Fibroblast of the aortic adventitia (primary cell): ENCODE data around the gene SAMD4B. TPM values are rescaled to one million over a fixed set of nuclear protein-coding genes. Genes with fewer than 3 reads are reported as not detected.

Experiments
- DNase-seq: peaks from one replicate; pipeline ENCODE4 v3.0.0-alpha.2; 2010; ENCODE audit warnings: low read depth
- H3K4me3 ChIP-seq: 2 replicates; pipeline ENCODE4 v1.5.1; 2011; ENCODE audit warnings: low read depth, mild to moderate bottlenecking, control low read depth, low read length, moderate library complexity
- CTCF ChIP-seq: IDR thresholded peaks from 2 replicates; pipeline ENCODE4 v1.5.1; 2011; ENCODE audit warnings: mild to moderate bottlenecking, low read length, control low read depth, inconsistent platforms; ENCODE audit not compliant: insufficient read depth
- total RNA-seq: library from RNA; depleted of rRNA; stranded (reverse); fragments of >200 nt; gene quantifications from 2 replicates; pipeline ENCODE4 v1.2.3, GENCODE V29; 2012; ENCODE audit warnings: low replicate concordance

The SAMD4B gene
- total RNA-seq, 1 donor, result 84.9 TPM

- H3K4me3 ChIP-seq, result no peak overlapping the region
- no peak for TF ChIP-seq CTCF
- DNase-seq, result no peak
Observed at GRCh38 chr19:39299832-39300231, 42.4 kb upstream of the SAMD4B start.

GRCh38 chr19:39301021-39301420, 41.2 kb upstream of the SAMD4B start:
- H3K4me3 ChIP-seq, result no peak overlapping the region
- TF ChIP-seq CTCF, result no peak
- DNase-seq, result no peak

GRCh38 chr19:39301562-39301961, 40.7 kb upstream of the SAMD4B start:
- DNase-seq, result no peak
- TF ChIP-seq CTCF, result no peak
- H3K4me3 ChIP-seq, result no peak overlapping the region

- DNase-seq, result no peak
- no peak overlapping the region for H3K4me3 ChIP-seq
- no peak for TF ChIP-seq CTCF
Observed at GRCh38 chr19:39303373-39304184, 38.6 kb upstream of the SAMD4B start.

GRCh38 chr19:39304185-39304513, 38.1 kb upstream of the SAMD4B start:
- no peak overlapping the region for H3K4me3 ChIP-seq
- DNase-seq, result no peak
- no peak for TF ChIP-seq CTCF

- H3K4me3 ChIP-seq, result no peak overlapping the region
- DNase-seq, result no peak
- TF ChIP-seq CTCF, result no peak
Observed at GRCh38 chr19:39304701-39305571, 37.3 kb upstream of the SAMD4B start.
